ENCODE measurements around the gene GSTCD.
"Not testable (repeated sequence)": the region's sequence is repeated elsewhere in the genome, so short reads cannot be mapped to it uniquely, and the experiment has no call there.

The GSTCD gene

GRCh38 chr4:105840426-105841174, 132.0 kb downstream of the GSTCD start:
- H3K9me3 ChIP-seq (ENCODE audit: control insufficient read depth, insufficient read depth, low read depth, low read length) = no peaks in the 10 kb centered on the region
- CTCF ChIA-PET = no interaction called here

GRCh38 chr4:105843941-105844340, 135.4 kb downstream of the GSTCD start:
- TF ChIP-seq ZNF184 (tag by site-specific recombination; IDR thresholded peaks at IDR 0.05) = no peak
- TF ChIP-seq ZBTB10 (tag by site-specific recombination; IDR thresholded peaks at IDR 0.05) = no peak
- TF ChIP-seq ZFP41 (tag by site-specific recombination; IDR thresholded peaks at IDR 0.05; ENCODE audit: borderline replicate concordance) = no peak
- ChIA-PET CTCF (no interaction called here), POLR2A (no interaction called here)
- peaks cover 0 to 16% of the 10 kb centered on the region in 2 experiments; a peak in 2 of 3 replicates for H3K36me3 ChIP-seq (ENCODE audit: control insufficient read depth in 2 of 2, insufficient read depth in 1 of 2, low read length in 2 of 2)
- H3K4me1 ChIP-seq (ENCODE audit: control insufficient read depth, insufficient read depth, low read length) = no peaks in the 10 kb centered on the region
- no peak overlapping the region for H3K4me3 ChIP-seq (ENCODE audit: low read depth, low read length)
- no peaks in the 10 kb centered on the region for H3K9me3 ChIP-seq (ENCODE audit: control insufficient read depth, insufficient read depth, low read depth, low read length)
- no peak overlapping the region for H3K27ac ChIP-seq (ENCODE audit: extremely low read depth, low read depth, low read length)

More at GRCh38 chr4:105840426-105841174, 132.0 kb downstream of the GSTCD start:
- Histone ChIP-seq H3K27ac (ENCODE audit: extremely low read depth, low read depth, low read length) (no peak overlapping the region), H3K36me3 (ENCODE audit: control insufficient read depth in 2 of 2, insufficient read depth in 1 of 2, low read length in 2 of 2) (peaks cover 0 to 28% of the 10 kb centered on the region in 2 experiments; a peak in 2 of 3 replicates), H3K4me1 (ENCODE audit: control insufficient read depth, insufficient read depth, low read length) (no peaks in the 10 kb centered on the region), H3K4me3 (ENCODE audit: low read depth, low read length) (no peak overlapping the region)
- POLR2A ChIA-PET = no interaction called here
- TF ChIP-seq ZNF837 (tag by site-specific recombination; IDR thresholded peaks at IDR 0.05) (no peak), ZNF548 (tag by site-specific recombination; IDR thresholded peaks at IDR 0.05) (no peak), ZNF449 (tag by site-specific recombination; IDR thresholded peaks at IDR 0.05) (no peak)

GRCh38 chr4:105845559-105845958, 137.0 kb downstream of the GSTCD start:
- H3K36me3 ChIP-seq (ENCODE audit: control insufficient read depth in 2 of 2, insufficient read depth in 1 of 2, low read length in 2 of 2) = peaks cover 0 to 16% of the 10 kb centered on the region in 2 experiments; a peak in 2 of 3 replicates
- POLR2A ChIA-PET = no interaction called here
- no peaks in the 10 kb centered on the region for H3K4me1 ChIP-seq (ENCODE audit: control insufficient read depth, insufficient read depth, low read length)
- H3K27ac ChIP-seq (ENCODE audit: extremely low read depth, low read depth, low read length) = no peak overlapping the region
- TF ChIP-seq INSM2 (tag by site-specific recombination; IDR thresholded peaks at IDR 0.05) (no peak), ZNF221 (tag by site-specific recombination; IDR thresholded peaks at IDR 0.05; ENCODE audit: borderline replicate concordance) (no peak), ZNF660 (tag by site-specific recombination; IDR thresholded peaks at IDR 0.05) (no peak), ZNF140 (tag by site-specific recombination; IDR thresholded peaks at IDR 0.05) (no peak), ZNF473 (tag by site-specific recombination; IDR thresholded peaks at IDR 0.05) (no peak), ZNF433 (tag by site-specific recombination; IDR thresholded peaks at IDR 0.05; ENCODE audit: low read depth) (no peak), ZNF501 (tag by site-specific recombination; IDR thresholded peaks at IDR 0.05) (no peak), ZNF292 (tag by site-specific recombination; IDR thresholded peaks at IDR 0.05; ENCODE audit: borderline replicate concordance, low read depth) (no peak), FEZF1 (tag by site-specific recombination; IDR thresholded peaks at IDR 0.05) (no peak)
- no peak overlapping the region for H3K4me3 ChIP-seq (ENCODE audit: low read depth, low read length)
- CTCF ChIA-PET = interaction anchor here (0.7 kb wide), 1 partner anchor 125 kb away, joined by 3 read pairs; no protein-coding TSS in a partner anchor
- no peaks in the 10 kb centered on the region for H3K9me3 ChIP-seq (ENCODE audit: control insufficient read depth, insufficient read depth, low read depth, low read length)

- H3K36me3 ChIP-seq (ENCODE audit: control insufficient read depth in 2 of 2, insufficient read depth in 1 of 2, low read length in 2 of 2); H3K4me1 ChIP-seq (ENCODE audit: control insufficient read depth, insufficient read depth, low read length): not testable (repeated sequence)
- CTCF ChIA-PET = interaction anchor here (0.5 kb wide), 1 partner anchor 353 kb away, joined by 3 read pairs; no protein-coding TSS in a partner anchor
Observed at GRCh38 chr4:105848359-105848758, 139.8 kb downstream of the GSTCD start.

More at GRCh38 chr4:105848359-105848758, 139.8 kb downstream of the GSTCD start:
- H3K9me3 ChIP-seq (ENCODE audit: control insufficient read depth, insufficient read depth, low read depth, low read length); H3K27ac ChIP-seq (ENCODE audit: extremely low read depth, low read depth, low read length); H3K4me3 ChIP-seq (ENCODE audit: low read depth, low read length); POLR2A ChIA-PET: not testable (repeated sequence)
